RPMI7951 (cell line): ENCODE results near the gene STARD3NL. TPM values are rescaled to one million over a fixed set of nuclear protein-coding genes. Genes with fewer than 3 reads are reported as not detected.
"Not testable (repeated sequence)": the region's sequence is repeated elsewhere in the genome, so short reads cannot be mapped to it uniquely, and the experiment has no call there.

ENCODE experiments used
- DNase-seq: peaks from one replicate; pipeline ENCODE4 v3.0.0-alpha.2; 2012; ENCODE audit warnings: low read depth
- total RNA-seq: library from RNA; depleted of rRNA; stranded (reverse); fragments of >200 nt; shearing (Covaris generic); gene quantifications from 2 replicates; pipeline ENCODE4 v1.2.3, GENCODE V29; 2014

Gene STARD3NL
- total RNA-seq, 1 experiment from 2014 or later, result 189 TPM

DNA sequence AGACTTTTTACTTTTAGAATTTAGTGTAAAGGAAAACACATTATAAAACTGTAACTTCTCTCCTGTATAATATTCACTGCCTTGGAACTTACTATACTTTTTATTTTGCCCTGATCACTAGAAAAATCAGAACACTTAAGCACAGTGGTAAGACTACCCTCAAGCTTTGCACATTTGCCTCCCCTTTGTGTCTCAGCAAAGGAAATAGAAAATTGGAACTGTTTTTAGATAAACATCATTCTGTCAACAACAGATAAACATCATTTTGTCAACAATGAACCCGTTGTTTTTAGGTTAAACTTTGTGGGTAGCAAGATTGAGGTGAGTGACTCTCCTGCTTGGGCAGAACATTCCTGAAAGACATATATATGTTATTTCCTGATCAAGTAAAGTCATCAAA, 86.6 kb downstream of the STARD3NL start:
- DNase-seq, result not testable (repeated sequence)

GRCh38 chr7:38265958-38266357, 87.9 kb downstream of the STARD3NL start:
- not testable (repeated sequence) for DNase-seq

DNA sequence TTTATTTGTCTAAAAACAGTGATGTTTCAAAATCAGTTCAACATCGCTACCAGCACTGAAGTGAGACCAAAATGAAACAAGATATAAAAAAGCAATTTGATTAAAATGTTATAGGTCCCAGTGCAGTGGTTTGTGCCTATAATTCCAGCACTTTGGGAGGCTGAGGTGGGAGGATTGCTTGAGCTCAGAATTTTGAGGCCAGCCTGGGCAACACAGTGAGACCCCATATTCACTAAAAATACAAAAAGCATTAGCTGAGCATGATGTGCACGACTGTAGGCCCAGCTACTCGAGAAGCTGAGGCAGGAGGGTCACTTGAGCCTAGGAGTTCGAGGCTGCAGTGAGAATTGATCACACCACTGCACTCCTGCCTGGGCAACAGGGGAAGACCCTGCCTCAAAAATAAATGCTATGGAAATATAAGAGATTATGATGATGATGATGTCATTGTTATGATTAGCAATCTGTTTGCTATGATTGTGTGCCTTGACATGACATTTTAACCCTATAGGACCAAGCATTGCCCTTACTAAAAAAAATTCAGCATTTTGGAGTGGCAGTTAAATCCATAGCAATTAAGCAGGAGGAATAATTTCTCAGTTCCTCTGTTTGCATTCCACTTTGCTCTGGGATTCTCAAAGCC, 91.8 kb downstream of the STARD3NL start:
- not testable (repeated sequence) for DNase-seq

GRCh38 chr7:38270405-38270804, 92.4 kb downstream of the STARD3NL start:
- DNase-seq, result not testable (repeated sequence)

DNA sequence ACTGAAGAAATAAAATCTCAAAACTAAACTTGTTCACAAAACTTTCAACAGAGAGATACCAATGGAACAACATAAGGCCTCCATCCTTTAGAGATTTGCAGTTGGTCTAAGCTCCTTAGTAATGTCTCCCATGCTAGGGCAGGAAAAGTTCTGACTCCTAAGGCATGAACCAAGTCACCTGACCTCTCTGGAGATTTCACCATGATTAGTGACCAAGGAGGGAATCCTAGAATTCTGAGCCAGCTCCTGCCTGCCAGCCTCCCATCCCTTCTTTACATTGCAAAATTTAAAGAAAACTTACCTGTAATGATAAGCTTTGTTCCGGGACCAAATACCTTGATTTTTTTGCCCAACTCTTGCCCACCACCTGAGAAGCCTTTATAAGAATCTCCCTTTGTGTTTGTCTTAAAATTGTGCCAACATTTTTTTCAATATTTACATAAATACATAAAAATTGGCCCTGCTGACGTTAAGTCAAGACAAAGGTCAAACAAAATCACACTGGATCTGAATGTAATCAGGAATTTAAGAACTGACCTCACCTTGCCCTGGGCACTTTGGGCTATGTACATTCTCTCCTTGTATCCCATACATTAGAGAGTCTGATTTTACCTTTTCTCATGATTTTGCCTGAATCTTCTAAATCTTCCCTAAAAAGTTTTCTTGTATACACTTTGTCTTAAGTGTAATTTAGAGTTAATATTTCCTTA, 95.4 kb downstream of the STARD3NL start, which contains the start of gene TARP:
TARP (minus strand) TSS at position 351 of the 710 bp plus-strand sequence.
- DNase-seq, result no peak

GRCh38 chr7:38274486-38274885, 96.4 kb downstream of the STARD3NL start:
- DNase-seq, result no peak

DNA sequence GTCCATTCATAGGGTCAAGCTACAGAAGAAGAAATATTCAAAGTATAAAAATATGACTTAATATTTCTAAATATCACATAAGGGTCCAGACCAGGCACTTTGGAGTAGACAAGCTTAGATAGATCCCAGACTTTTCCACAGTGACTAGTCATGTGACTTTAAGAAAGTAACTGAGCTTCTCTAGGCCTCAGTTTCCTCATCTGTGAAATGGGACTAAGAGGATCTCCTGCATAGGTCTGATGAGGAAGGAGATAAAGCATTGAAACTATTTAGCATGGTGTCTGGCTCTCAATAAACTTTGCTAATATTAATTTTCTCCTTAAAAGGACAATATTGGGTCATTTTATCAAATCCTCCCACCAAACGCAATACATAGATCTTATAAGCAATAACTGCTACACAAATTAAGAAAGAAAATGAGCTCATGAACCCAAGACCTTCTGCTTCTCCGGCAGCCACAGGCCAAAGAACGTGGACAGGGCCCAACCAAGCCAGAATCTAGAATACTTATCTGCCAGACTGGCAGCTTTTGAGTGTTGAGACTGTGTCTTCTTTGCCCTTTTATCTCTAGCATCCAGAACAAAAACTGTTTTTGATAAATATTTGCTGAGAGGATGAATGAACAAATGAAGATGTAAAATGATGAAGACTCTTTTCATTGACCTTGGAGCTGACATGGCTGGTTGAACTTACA, 97.0 kb downstream of the STARD3NL start:
- DNase-seq, result no peak

DNA sequence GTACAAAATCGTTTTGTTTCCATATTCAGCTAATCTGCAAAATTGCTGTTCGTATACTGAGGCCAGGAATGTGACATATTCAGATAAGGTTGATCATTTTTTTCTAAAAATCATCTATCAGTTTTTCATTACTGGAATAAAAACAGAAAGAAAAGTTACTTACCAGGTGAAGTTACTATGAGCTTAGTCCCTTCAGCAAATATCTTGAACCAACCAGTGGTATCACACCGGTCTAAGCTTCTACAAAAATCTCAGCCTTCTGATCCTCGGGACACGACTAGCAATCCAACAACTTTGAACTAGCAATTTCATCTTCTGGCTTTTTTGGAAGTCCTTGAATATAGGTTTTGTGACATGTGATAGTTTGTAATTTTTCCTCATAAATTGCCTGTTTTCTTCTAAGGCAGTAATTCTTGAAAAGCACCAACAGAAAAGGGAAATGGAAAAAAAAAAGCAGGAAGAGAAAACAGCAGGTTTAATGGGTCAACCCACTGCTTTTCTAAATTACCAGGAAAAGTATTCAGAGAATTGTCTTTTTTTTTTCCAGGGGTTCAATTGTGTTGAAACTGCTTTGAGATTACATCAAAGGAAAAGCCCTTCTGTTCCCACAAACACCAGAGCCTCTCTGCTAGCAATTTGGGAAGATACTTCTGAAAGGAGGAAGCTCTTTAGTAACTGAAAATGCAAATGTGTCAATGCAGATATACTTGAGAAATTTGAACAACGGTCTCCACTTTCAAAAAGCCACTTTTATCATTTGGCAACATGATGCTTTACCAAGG, 98.2 kb downstream of the STARD3NL start:
- DNase-seq, result no peak

- DNase-seq, result no peak
Observed at GRCh38 chr7:38280000-38280399, 102.0 kb downstream of the STARD3NL start.
